Measurements from ENCODE around the gene TAB3.

GRCh38 chrX:30793075-30793766 is 95.8 kb downstream of the TAB3 start:
- TF ChIP-seq, protein P1, sequence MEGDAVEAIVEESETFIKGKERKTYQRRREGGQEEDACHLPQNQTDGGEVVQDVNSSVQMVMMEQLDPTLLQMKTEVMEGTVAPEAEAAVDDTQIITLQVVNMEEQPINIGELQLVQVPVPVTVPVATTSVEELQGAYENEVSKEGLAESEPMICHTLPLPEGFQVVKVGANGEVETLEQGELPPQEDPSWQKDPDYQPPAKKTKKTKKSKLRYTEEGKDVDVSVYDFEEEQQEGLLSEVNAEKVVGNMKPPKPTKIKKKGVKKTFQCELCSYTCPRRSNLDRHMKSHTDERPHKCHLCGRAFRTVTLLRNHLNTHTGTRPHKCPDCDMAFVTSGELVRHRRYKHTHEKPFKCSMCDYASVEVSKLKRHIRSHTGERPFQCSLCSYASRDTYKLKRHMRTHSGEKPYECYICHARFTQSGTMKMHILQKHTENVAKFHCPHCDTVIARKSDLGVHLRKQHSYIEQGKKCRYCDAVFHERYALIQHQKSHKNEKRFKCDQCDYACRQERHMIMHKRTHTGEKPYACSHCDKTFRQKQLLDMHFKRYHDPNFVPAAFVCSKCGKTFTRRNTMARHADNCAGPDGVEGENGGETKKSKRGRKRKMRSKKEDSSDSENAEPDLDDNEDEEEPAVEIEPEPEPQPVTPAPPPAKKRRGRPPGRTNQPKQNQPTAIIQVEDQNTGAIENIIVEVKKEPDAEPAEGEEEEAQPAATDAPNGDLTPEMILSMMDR (IDR thresholded peaks at IDR 0.05): no peak
- no peak for TF ChIP-seq ZFX (IDR thresholded peaks at IDR 0.05; ENCODE audit: borderline replicate concordance)
